Left colon (tissue), 2 donors: ENCODE results near the gene NOVA2. TPM values are rescaled to one million over a fixed set of nuclear protein-coding genes. Genes with fewer than 3 reads are reported as not detected.

Experiments
- ATAC-seq: fragments of 200-7000 bp; cut with Tn5 transposase; one replicate; pipeline ENCODE4 v1.9.1; 2020; ENCODE audit warnings: mild to moderate bottlenecking, moderate library complexity
- DNase-seq, 2 donors: peaks; one replicate each; pipeline ENCODE4 v3.0.0-alpha.2; 2020
- intact Hi-C, 2 donors: fragments of 100-400 bp; cut with DNase I in 1 of 2; cut with micrococcal nuclease in 1 of 2; formaldehyde crosslinking; loops; one replicate each; pipeline versions ENCODE4 v1.11.2 to v1.14.0; 2022; cut with DNase I, micrococcal nuclease
- microRNA-seq, 2 donors: library from miRNA; unstranded; fragments of <30 nt; microRNA quantifications; one replicate each; pipeline versions ENCODE4 v1.1.0 to v1.2.0, GENCODE V29; 2020
- total RNA-seq, 2 donors: library from RNA; stranded (reverse); fragmentation: NEBNext Ultra II Directional; extraction: Animal tissue kit (Norgen Biotek cat#: 25700); gene quantifications; one replicate each; pipeline ENCODE4 v1.2.1, GENCODE V29; 2021
- donor health status: DM: no; HTN: no; CAD: no.
- donor health status: DM: yes; HTN: yes; CAD: no.

NOVA2 gene
- total RNA-seq, 2 donors from 2014 or later: 0.79 to 1.2 TPM

GRCh38 chr19:45884682-45885555 is 88.7 kb downstream of the NOVA2 start:
- ATAC-seq (no peak), DNase-seq (peak in 1 of 2 donors; percentile 40)
- intact Hi-C loops: no loop called here

GRCh38 chr19:45883881-45884681 is 89.6 kb downstream of the NOVA2 start:
- DNase-seq (peak; percentile 36 to 40), ATAC-seq (no peak)
- intact Hi-C loops: no loop called here

Small RNAs within 50 kb of the gene (microRNA-seq; reads per million reads assigned to microRNA genes)
- gene MIR769: 122 to 124 reads per million in 2 donors

Other genes with a start within 250 kb of the NOVA2 start
- 10 to 100 TPM; 27.3 to 28.0 TPM for gene FBXO46, start 243.0 kb downstream of the NOVA2 start, total RNA-seq
- not detected for gene MEIOSIN, start 240.4 kb downstream of the NOVA2 start, total RNA-seq
- 10 to 100 TPM in 1 of 2 donors, 1 to 10 TPM in 1; 9.2 to 12.6 TPM for gene SIX5, start 204.6 kb downstream of the NOVA2 start, total RNA-seq
- gene DMPK, start 191.4 kb downstream of the NOVA2 start, total RNA-seq: 10 to 100 TPM; 28.4 to 38.2 TPM
- gene DMWD, start 181.0 kb downstream of the NOVA2 start, total RNA-seq: 10 to 100 TPM; 29.7 to 38.7 TPM
- gene RSPH6A, start 158.6 kb downstream of the NOVA2 start, total RNA-seq: under 1 TPM; 0.14 to 0.27 TPM
- 10 to 100 TPM; 53.8 to 62.7 TPM for gene SYMPK, start 110.7 kb downstream of the NOVA2 start, total RNA-seq
- gene FOXA3, start 109.5 kb downstream of the NOVA2 start, total RNA-seq: 10 to 100 TPM; 31.5 to 53.7 TPM
- gene IRF2BP1, start 87.7 kb downstream of the NOVA2 start, total RNA-seq: 10 to 100 TPM; 22.8 to 25.0 TPM
- gene MYPOP, start 71.3 kb downstream of the NOVA2 start, total RNA-seq: 10 to 100 TPM; 10.4 to 11.9 TPM
- gene NANOS2, start 59.1 kb downstream of the NOVA2 start, total RNA-seq: not detected
- 10 to 100 TPM; 16.4 to 20.6 TPM for gene CCDC61, start 21.6 kb upstream of the NOVA2 start, total RNA-seq
- gene PGLYRP1, start 49.2 kb upstream of the NOVA2 start, total RNA-seq: not detected
- gene IGFL4, start 67.1 kb upstream of the NOVA2 start, total RNA-seq: not detected
- not detected for gene IGFL3, start 150.8 kb upstream of the NOVA2 start, total RNA-seq
- gene IGFL2, start 174.4 kb upstream of the NOVA2 start, total RNA-seq: not detected